HepG2 (cell line): ENCODE data around the gene SRCAP. TPM values are rescaled to one million over a fixed set of nuclear protein-coding genes. Genes with fewer than 3 reads are reported as not detected.

Experiments used
- ELF4 ChIP-seq: sonication (generic); formaldehyde crosslinking; IDR thresholded peaks from 2 replicates; pipeline ENCODE4 v1.5.0; 2020; ENCODE audit warnings: missing genetic modification reagents, mild to moderate bottlenecking, moderate library complexity, borderline replicate concordance
- GATAD2A ChIP-seq: IDR thresholded peaks from 2 replicates; pipeline ENCODE4 v1.6.1; 2016
- HHEX ChIP-seq: IDR thresholded peaks from 2 replicates; pipeline ENCODE4 v1.6.1; 2016; ENCODE audit warnings: control low read depth
- HMG20A ChIP-seq: IDR thresholded peaks from 2 replicates; pipeline ENCODE4 v1.6.1; 2016; ENCODE audit warnings: borderline replicate concordance
- IRF2 ChIP-seq: IDR thresholded peaks from 2 replicates; pipeline ENCODE4 v1.6.1; 2018; ENCODE audit warnings: missing genetic modification reagents, missing compliant biosample characterization
- KDM3A ChIP-seq: IDR thresholded peaks from 2 replicates; pipeline ENCODE4 v1.6.1; 2018; ENCODE audit warnings: low read depth, missing compliant biosample characterization
- KLF13 ChIP-seq: sonication (generic); formaldehyde crosslinking; IDR thresholded peaks from 2 replicates; pipeline ENCODE4 v1.4.0; 2020; ENCODE audit warnings: mild to moderate bottlenecking, missing genetic modification reagents
- MBD4 ChIP-seq: IDR thresholded peaks from 2 replicates; pipeline ENCODE4 v1.6.1; 2012; ENCODE audit warnings: low read length, inconsistent platforms, borderline replicate concordance
- NONO ChIP-seq, 2 experiments: fragments of 450-650 bp in 1 of 2; sonication (generic) in 1 of 2; formaldehyde crosslinking in 1 of 2; IDR thresholded peaks in 1 of 2; conservative IDR thresholded peaks in 1 of 2; 2 replicates each; pipeline versions ENCODE4 v1.6.1 to v1.8.0; 2017 to 2022; ENCODE audit warnings: mild to moderate bottlenecking in 1 of 2, missing genetic modification reagents in 1 of 2, moderate library complexity in 1 of 2
- RXRA ChIP-seq: sonication (generic); formaldehyde crosslinking; IDR thresholded peaks from 2 replicates; pipeline ENCODE4 v1.5.1; 2020; ENCODE audit warnings: missing genetic modification reagents
- SOX13 ChIP-seq, 3 experiments: fragments of 450-650 bp in 1 of 3; sonication (generic) in 1 of 3; formaldehyde crosslinking in 1 of 3; IDR thresholded peaks in 2 of 3; conservative IDR thresholded peaks in 1 of 3; 2 replicates each; pipeline versions ENCODE4 v1.5.0 to v1.6.1; 2016 to 2020; ENCODE audit warnings: antibody characterized with exemption in 1 of 3, mild to moderate bottlenecking in 1 of 3, missing compliant biosample characterization in 1 of 3, missing genetic modification reagents in 1 of 3, moderate library complexity in 1 of 3
- STAT5B ChIP-seq: sonication (generic); formaldehyde crosslinking; IDR thresholded peaks from 2 replicates; pipeline ENCODE4 v1.4.0; 2020; ENCODE audit warnings: missing genetic modification reagents
- TAF1 ChIP-seq: sonication (generic); formaldehyde crosslinking; IDR thresholded peaks from 2 replicates; pipeline ENCODE4 v1.4.0; 2020; ENCODE audit warnings: missing genetic modification reagents
- U2AF2 ChIP-seq: fragments of 200-400 bp; formaldehyde crosslinking; IDR thresholded peaks from 2 replicates; pipeline ENCODE4 v1.6.1; 2017; ENCODE audit warnings: low read depth, mild to moderate bottlenecking, low read length
- ZFAT ChIP-seq: sonication (generic); formaldehyde crosslinking; conservative IDR thresholded peaks from 2 replicates; pipeline ENCODE4 v1.8.1; 2023; ENCODE audit warnings: missing genetic modification reagents, inconsistent platforms
- ZNF331 ChIP-seq: sonication (generic); formaldehyde crosslinking; IDR thresholded peaks from 2 replicates; pipeline ENCODE4 v1.4.0; 2020; ENCODE audit warnings: missing genetic modification reagents
- ZNF616 ChIP-seq: sonication (generic); formaldehyde crosslinking; IDR thresholded peaks from 2 replicates; pipeline ENCODE4 v1.5.0; 2020; ENCODE audit warnings: low read depth, mild to moderate bottlenecking, missing genetic modification reagents
- ZNF709 ChIP-seq: sonication (generic); formaldehyde crosslinking; IDR thresholded peaks from 2 replicates; pipeline ENCODE4 v1.5.0; 2020; ENCODE audit warnings: mild to moderate bottlenecking, missing genetic modification reagents
- ZNF724P ChIP-seq: sonication (generic); formaldehyde crosslinking; IDR thresholded peaks from 2 replicates; pipeline ENCODE4 v1.8.0; 2022; ENCODE audit warnings: missing genetic modification reagents, borderline replicate concordance
- ZZZ3 ChIP-seq: sonication (generic); formaldehyde crosslinking; IDR thresholded peaks from 2 replicates; pipeline ENCODE4 v1.4.0; 2020; ENCODE audit warnings: missing genetic modification reagents, mild to moderate bottlenecking, borderline replicate concordance
- polyA plus RNA-seq, 8 experiments: library from polyadenylated mRNA; depleted of rRNA in 3 of 8; stranded (reverse) in 7 of 8; unstranded in 1 of 8; fragments of >200 nt; fragmentation: Illumina TruSeq in 4 of 8; extraction: Trizol in 4 of 8; gene quantifications; 2 replicates each; pipeline versions ENCODE4 v1.2.1 to v1.2.3, GENCODE V29; 2011 to 2016; ENCODE audit warnings: low read depth in 4 of 8, missing spikeins in 1 of 8, mixed read lengths in 1 of 8; ENCODE audit not compliant: insufficient read depth in 1 of 8
- total RNA-seq, 5 experiments: library from RNA; depleted of rRNA; stranded (reverse); fragments of >200 nt; fragmentation: Illumina TruSeq; extraction: Trizol; gene quantifications; 2 replicates each; pipeline ENCODE4 v1.2.3, GENCODE V29; 2016; ENCODE audit warnings: low read depth in 1 of 5
- TF ChIP-seq, protein P1 (sequence below): sonication (generic); formaldehyde crosslinking; IDR thresholded peaks from 2 replicates; pipeline ENCODE4 v1.8.0; 2022; ENCODE audit warnings: missing genetic modification reagents, mild to moderate bottlenecking, borderline replicate concordance
- TF ChIP-seq, protein P2 (sequence below): sonication (generic); formaldehyde crosslinking; IDR thresholded peaks from 2 replicates; pipeline ENCODE4 v1.4.0; 2020; ENCODE audit warnings: missing genetic modification reagents

The SRCAP gene
- total and polyA plus RNA-seq, 2 of the 13 experiments (the other 11 are each of a cell fraction or from before 2014, with no cell fraction given), result 4.9 to 9.0 TPM

DNA sequence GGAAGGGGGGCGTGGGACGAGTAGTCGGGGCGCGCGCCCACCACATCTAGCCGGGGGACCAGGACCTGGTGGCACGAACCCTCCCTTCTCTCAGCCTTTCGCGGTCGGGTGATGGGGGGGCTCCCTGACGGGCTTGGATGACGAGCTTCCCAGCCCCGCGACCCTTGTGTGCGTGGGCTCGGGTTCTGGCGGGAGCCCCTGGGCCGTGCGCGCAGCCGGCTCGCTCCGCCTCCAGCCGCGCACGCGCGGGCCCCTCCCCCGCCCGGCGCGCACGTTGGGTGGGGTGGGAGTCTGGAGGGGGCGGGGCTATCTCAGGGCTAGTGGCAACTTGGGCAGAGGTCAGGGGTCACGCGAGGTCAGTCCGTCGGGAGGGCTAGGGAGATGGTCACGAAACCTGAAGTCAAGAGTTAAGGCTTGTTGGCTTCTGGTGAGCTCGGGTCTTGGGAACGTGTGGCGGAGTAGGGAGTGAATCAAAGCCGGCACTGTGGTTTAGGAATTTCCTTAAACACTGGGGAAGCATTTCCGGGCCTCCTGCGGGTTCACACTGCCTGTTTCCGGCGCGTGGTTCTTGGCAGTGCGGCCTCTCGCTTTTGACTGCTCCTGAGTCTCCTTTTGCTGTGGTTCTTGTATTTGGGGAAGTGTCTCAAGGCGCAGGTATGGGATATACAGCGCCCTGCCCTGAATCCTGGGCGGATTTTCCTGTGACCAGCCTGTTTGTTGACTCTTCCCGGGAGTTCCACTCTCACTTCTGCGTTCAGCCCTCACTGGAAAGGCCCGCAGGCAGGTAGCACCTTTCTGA, at the start of gene SRCAP (continued):
- TF ChIP-seq HHEX (CRISPR knock-in tag), result no peak
- peak; percentile 37; the same call in 1 of the 2 replicates for TF ChIP-seq IRF2
- TF ChIP-seq RXRA (CRISPR knock-in tag), result peak; percentile 97
- 0 out of 2 replicates have a peak, but pooled peaks have one; percentile 37 for TF ChIP-seq STAT5B (CRISPR knock-in tag)
- peak; percentile 51; the same call in 1 of the 2 replicates for TF ChIP-seq KLF13 (CRISPR knock-in tag)
- TF ChIP-seq SOX13 (IDR thresholded peaks at IDR 0.05), result no peak
- no peak for TF ChIP-seq SOX13 (CRISPR knock-in tag; conservative IDR thresholded peaks at IDR 0.05 in 1 of 2, IDR thresholded peaks at IDR 0.05 in 1 of 2)
- TF ChIP-seq TAF1 (CRISPR knock-in tag), result no peak; the same call in 1 of the 2 replicates
- TF ChIP-seq ZNF616 (CRISPR knock-in tag), result peak; percentile 26; the same call in 1 of the 2 replicates
- TF ChIP-seq MBD4, result no peak
- peak; percentile 70; the same call in 1 of the 2 replicates for TF ChIP-seq ZFAT
- TF ChIP-seq ZNF709 (CRISPR knock-in tag), result peak; percentile 64; the same call in 1 of the 2 replicates
- TF ChIP-seq, protein P1, sequence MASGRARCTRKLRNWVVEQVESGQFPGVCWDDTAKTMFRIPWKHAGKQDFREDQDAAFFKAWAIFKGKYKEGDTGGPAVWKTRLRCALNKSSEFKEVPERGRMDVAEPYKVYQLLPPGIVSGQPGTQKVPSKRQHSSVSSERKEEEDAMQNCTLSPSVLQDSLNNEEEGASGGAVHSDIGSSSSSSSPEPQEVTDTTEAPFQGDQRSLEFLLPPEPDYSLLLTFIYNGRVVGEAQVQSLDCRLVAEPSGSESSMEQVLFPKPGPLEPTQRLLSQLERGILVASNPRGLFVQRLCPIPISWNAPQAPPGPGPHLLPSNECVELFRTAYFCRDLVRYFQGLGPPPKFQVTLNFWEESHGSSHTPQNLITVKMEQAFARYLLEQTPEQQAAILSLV (CRISPR knock-in tag), result no peak; the same call in 1 of the 2 replicates
- no peak for TF ChIP-seq NONO (IDR thresholded peaks at IDR 0.05)
- TF ChIP-seq NONO (CRISPR knock-in tag; conservative IDR thresholded peaks at IDR 0.05), result no peak
- no peak for TF ChIP-seq ZNF331
- TF ChIP-seq ZZZ3 (CRISPR knock-in tag), result peak; percentile 52; the same call in 1 of the 2 replicates
- no peak for TF ChIP-seq U2AF2
- no peak; the same call in 1 of the 2 replicates for TF ChIP-seq ZNF724P
- TF ChIP-seq, protein P2, sequence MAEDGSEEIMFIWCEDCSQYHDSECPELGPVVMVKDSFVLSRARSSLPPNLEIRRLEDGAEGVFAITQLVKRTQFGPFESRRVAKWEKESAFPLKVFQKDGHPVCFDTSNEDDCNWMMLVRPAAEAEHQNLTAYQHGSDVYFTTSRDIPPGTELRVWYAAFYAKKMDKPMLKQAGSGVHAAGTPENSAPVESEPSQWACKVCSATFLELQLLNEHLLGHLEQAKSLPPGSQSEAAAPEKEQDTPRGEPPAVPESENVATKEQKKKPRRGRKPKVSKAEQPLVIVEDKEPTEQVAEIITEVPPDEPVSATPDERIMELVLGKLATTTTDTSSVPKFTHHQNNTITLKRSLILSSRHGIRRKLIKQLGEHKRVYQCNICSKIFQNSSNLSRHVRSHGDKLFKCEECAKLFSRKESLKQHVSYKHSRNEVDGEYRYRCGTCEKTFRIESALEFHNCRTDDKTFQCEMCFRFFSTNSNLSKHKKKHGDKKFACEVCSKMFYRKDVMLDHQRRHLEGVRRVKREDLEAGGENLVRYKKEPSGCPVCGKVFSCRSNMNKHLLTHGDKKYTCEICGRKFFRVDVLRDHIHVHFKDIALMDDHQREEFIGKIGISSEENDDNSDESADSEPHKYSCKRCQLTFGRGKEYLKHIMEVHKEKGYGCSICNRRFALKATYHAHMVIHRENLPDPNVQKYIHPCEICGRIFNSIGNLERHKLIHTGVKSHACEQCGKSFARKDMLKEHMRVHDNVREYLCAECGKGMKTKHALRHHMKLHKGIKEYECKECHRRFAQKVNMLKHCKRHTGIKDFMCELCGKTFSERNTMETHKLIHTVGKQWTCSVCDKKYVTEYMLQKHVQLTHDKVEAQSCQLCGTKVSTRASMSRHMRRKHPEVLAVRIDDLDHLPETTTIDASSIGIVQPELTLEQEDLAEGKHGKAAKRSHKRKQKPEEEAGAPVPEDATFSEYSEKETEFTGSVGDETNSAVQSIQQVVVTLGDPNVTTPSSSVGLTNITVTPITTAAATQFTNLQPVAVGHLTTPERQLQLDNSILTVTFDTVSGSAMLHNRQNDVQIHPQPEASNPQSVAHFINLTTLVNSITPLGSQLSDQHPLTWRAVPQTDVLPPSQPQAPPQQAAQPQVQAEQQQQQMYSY, result no peak
- TF ChIP-seq HMG20A (CRISPR knock-in tag), result no peak
- TF ChIP-seq GATAD2A (CRISPR knock-in tag), result peak; percentile 48
- TF ChIP-seq KDM3A, result peak; percentile 32; the same call in 1 of the 2 replicates
- TF ChIP-seq ELF4, result no peak
